ENCODE data around the gene PRODH2.

PRODH2 gene

DNA sequence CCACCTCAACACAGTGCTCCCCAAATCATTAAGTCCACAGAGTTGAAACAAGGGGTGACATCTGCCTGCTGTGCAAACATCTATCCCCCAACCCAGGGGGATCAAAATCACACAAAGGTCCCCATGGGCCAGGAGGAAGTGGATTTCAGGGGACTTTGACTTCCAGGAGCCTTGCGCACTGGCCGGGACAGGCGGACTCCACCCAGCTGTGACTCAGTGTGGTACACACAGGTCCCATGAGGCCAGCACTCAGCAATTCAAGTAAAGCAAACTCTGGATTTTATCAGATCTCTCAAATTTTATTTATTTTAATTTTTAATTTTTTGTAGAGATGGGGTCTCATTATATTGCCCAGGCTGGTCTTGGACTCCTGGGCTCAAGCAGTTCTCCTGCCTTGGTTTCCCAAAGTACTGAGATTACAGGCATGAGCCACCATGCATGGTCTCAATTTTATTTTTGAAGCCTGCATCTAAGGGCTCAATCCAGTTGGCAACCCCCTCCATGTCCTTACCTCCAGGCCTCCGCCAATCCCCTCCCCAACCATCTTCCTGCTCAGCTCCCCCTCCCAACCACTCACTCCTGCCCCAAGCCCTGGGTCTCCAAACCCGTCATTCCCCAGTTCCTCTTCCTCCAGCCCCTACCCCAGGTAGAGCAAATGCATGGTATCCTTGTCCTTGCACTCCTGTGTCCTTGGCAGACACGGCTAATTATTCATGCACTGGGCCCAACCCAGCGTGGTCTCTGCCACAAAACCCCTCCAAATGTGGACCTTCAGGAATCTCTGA, 19.1 kb downstream of the PRODH2 start:
- no peak for DNase-seq

DNA sequence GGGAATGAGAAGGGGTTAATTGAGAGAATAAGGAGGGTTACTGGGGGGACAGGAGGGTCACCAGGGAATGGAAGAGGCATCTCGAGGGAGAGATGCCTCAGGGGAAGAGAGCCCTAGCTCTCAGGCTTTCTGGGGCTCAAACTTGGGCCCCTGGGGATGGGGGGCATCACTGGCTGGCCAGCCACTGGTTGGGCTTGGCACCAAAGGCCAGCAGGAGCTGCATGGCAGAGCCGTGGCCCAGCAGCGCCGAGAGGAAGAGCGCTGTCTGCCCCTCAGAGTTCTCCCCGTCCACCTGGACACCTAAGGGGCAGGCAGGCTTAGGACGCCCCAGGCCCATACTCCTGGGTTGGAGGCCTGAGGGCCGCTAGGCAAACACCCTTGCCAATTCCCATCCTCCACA, 19.8 kb downstream of the PRODH2 start:
- no peak for DNase-seq

DNA sequence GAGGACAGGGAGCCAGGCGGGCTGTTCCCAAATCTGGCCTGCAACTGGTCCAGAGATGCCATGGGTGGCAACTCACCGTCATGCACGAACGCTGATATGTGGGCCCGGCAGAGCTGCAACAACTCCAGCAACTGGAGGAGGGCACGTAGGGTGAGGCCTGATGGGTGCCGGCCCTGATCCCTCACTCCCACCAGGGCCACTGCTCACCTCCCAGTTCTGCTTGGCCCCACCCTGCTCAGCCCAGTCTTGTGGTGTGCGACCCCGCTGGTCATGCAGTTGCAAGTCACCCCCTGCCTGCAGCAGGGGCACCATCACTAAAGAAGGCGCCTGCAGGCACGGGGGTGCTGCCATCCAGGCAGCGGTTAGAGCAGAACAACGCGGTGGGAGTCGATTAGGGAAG, 20.3 kb downstream of the PRODH2 start:
- DNase-seq: no peak

- no peak for DNase-seq
These were observed 20.8 kb downstream of the PRODH2 start for GRCh38 chr19:35791814-35792279.

DNA sequence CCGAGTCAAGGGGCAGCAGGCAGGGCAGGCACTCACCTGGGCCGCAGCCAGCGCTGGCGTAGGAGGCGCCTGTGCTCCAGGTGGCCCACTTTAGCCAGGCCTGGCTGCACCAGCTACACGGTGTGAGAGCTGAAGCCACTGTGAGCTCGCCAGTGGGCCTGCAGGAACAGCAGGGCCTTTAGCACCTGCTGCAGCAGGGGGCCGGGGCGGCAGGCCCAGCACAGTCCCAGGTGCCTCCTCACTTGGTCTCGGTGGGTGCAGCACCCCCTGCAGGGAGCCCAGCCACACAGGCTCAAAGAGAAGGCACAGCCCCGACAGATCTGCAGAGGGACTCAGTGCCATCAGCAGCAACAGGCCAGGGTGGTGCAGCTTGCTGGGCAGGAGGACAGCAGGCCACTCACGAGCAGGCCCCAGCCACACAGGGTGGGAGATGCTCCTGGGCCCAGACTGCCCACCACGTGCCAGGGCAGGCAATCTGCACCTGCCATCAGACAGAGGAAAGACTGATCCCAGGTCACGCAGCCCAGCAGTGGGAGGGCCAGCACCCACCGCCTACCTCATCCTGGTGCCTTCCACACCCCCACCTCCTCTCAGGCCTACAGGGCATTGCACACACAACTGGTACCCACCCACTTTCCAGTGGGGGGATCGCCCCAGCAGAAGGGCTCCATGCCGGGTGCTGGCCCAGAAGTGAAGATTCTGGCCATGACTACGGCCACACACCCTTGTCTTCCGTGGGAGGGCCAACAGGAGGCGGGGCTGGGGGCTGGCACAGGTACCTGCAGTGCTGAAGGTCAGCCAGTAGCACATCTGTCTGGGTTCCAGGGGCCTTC, 21.4 kb downstream of the PRODH2 start:
- DNase-seq: no peak

DNA sequence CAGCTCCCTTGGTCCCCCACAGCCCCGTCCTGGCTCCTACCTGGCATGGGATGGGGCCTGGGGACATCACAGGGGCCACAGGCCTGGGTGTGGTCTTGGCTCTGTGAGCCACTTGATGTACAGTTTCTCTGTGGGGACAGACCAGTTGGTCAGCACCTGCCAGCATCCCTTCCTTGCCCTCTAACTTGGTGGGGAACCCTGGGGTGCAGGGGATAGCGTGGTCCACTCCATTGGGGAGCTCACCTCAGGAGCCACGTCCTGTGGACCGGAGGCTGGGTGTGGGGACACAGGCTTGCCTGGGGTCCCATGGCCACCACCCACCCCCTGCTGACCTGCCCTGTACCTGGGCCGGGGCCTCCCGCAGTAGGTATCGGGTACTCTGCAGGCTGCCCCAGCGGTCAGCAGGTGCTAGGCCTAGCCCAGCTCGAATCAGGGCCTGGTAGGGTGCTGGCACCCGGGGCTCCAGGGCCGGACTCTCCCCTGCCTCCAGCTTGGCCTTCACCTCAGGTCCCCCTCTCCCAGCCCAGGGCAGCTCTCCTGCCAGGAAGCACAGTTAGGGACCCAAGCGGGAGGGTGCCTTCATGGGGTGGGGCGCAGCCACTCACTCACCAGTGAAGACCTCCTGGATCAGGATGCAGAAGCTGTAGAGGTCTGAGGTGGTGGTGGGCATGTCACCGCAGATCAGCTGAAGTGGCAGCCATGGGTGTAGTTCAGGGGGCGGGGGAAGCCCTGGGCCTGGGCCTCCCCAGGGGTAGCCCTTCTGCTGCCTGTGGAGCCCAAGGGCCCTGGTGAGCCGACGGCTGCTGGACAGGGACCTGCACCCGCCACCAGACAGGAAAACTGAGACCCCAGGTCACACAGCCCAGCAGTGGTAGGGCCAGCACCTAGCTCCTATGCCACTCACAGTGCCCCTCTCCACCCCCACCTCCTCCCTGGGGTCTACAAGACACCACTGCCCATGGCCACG, 22.4 kb downstream of the PRODH2 start:
- no peak for DNase-seq

- DNase-seq: no peak
These were observed 23.3 kb downstream of the PRODH2 start for GRCh38 chr19:35789195-35789977.

- DNase-seq: no peak
These were observed 24.3 kb downstream of the PRODH2 start for GRCh38 chr19:35788205-35788960.

DNA sequence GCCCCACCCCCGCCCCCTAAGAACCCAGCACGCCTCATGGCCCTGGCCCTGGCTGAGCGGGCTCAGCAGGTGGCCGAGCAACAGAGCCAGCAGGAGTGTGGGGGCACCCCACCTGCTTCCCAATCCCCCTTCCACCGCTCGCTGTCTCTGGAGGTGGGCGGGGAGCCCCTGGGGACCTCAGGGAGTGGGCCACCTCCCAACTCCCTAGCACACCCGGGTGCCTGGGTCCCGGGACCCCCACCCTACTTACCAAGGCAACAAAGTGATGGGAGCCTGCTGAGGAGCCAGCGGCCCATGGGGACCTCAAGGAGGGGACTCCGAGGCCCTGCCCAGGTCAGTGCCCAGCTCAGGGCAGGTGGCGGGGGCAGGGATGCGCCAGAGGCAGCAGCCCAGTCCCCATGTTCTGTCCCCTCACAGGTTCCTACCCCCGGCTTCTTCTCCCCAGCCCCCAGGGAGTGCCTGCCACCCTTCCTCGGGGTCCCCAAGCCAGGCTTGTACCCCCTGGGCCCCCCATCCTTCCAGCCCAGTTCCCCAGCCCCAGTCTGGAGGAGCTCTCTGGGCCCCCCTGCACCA, 25.3 kb downstream of the PRODH2 start:
- no peak for DNase-seq

GRCh38 chr19:35786299-35787160, 26.1 kb downstream of the PRODH2 start:
- DNase-seq: no peak

DNA sequence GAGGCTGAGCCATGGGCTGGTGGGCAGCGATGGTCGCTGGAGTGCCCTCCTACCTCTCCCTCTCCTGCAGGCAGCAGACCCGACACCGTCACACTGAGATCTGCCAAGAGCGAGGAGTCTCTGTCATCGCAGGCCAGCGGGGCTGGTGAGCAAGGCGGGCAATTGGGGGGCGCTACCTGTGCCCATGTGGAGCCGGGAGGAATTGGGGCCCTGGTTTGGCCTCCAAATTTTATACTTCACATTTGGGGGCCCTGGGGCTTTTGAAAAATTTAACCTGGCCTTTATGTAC, 27.4 kb downstream of the PRODH2 start:
- no peak for DNase-seq

DNA sequence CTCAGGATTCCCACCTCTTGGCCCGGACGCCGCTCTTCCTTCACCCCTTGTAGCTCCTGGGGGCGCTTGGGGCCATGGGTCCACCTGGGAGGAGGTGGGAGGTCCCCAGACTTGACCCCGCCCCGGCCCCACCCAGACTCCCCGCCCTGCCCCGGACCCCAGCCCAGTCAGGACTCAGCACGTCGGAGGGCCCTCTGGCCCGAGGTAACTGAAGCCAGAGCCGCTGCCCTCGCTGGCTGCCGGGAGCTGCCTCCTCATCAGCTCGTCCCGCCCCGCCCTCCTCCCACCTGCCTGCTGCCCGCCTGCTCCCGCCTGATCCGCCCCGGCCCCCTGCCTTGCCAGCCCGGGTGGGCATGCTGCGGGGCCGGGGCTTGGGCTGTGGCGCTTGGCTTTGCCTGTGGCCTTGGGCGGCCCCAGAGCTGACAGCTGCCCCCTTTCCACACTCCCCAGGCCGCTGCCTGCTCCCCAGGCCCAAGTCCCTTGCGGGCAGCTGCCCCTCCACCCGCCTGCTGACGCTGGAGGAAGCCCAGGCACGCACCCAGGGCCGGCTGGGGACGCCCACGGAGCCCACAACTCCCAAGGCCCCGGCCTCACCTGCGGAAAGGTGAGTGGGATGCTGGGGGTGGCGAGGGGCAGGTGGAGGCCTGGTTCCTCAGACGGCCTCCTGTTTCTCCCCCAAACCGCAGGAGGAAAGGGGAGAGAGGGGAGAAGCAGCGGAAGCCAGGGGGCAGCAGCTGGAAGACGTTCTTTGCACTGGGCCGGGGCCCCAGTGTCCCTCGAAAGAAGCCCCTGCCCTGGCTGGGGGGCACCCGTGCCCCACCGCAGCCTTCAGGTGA, 27.9 kb downstream of the PRODH2 start:
- DNase-seq: no peak

DNA sequence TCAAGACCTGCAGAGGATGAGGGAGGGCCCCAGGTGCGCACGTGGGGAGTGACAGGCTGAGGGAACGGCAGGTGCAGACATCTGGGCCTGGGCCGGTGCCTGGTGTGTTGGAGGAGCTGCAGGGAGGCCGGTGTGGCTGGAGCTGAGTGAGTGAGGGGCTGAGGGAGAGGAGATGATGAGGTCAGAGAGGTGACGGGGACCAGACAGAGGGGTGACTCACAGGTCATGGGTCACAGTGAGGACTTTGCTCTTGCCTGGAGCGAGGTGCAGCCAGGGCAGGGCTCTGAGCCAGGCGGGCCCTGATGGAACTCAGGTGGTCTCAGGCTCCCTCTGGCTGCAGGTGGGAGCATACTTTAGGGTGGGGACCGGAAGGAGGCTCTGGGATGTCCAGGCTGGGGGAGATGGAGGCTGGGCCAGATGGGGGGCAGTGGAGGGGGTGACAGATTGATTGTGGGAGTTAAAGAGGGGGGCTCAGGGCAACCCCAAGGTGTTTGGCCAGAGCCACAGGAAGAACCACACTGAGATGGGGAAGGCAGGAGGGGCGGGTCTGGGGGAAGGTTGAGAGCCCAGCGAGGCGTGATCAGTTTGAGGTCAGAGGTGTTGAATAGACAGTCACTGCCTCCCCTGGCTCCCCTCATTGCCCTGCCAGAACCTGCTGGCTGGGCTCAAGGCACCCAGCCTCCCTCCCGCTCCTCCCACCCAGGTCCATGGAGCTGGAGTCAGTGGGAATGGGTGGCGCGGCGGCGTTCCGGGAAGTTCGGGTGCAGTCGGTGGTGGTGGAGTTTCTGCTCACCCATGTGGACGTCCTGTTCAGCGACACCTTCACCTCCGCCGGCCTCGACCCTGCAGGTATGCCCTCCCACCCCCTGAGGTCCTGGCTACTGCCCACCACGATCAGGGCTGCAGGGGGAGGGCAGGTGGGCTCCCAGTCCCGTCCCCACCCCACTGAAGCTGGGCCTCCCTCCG, 28.9 kb downstream of the PRODH2 start:
- DNase-seq: no peak

DNA sequence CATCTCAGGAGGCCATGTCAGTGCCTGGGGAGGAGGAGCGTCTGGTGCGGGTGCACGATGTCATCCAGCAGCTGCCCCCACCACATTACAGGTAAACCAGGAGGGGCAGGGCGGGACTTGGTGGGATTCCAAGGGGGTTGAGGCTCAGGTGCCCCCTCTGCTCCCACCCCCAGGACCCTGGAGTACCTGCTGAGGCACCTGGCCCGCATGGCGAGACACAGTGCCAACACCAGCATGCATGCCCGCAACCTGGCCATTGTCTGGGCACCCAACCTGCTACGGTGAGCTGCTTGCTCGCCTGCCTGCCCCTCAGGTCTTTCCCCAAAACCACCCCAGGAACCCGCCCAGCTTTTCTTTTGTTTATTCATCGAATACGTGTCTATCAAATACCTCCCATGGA, 30.1 kb downstream of the PRODH2 start:
- no peak for DNase-seq

DNA sequence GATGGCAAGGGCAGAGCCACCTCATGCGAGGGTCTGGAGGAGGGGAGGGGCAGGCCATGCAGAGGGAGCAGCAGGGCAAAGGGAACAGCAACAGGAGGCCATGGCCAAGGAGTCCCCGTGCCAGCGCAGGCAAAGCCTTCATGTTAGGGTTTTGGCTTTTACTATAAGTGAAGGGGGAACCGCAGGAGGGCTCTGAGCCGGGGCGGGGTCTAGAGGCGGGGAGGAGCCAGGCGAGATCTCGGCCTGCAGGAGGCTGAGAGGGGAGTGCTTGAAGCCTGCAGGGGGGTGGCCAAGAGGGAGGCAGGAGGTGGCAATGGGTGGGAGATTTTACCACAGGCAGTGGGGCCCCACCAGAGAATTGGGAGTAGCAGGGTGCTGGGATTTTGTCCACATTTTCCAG, 31.0 kb downstream of the PRODH2 start:
- DNase-seq: no peak

GRCh38 chr19:35780717-35781116, 31.9 kb downstream of the PRODH2 start:
- DNase-seq: no peak

DNA sequence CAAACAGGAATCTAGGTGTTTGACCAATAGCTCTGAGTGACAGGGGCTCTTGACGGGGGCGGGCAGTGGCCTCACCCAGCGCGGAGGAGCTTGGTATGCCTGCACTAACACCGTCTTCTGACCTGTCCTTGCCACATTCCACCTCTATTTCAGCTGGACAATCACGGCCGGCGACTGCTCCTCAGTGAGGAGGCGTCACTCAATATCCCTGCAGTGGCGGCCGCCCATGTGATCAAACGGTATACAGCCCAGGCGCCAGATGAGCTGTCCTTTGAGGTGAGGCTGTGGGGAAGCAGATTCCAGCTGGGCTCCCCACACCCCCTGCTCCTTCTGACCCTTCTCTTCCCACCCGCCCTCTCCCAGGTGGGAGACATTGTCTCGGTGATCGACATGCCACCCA, 32.6 kb downstream of the PRODH2 start:
- no peak for DNase-seq

- no peak for DNase-seq
These were observed 33.6 kb downstream of the PRODH2 start for GRCh38 chr19:35779033-35779432.

Data from DMS 273 treated with DMSO at 0.1 percent for 48 hours (cell line).